ENCODE data around the gene PALD1.

Gene PALD1

DNA sequence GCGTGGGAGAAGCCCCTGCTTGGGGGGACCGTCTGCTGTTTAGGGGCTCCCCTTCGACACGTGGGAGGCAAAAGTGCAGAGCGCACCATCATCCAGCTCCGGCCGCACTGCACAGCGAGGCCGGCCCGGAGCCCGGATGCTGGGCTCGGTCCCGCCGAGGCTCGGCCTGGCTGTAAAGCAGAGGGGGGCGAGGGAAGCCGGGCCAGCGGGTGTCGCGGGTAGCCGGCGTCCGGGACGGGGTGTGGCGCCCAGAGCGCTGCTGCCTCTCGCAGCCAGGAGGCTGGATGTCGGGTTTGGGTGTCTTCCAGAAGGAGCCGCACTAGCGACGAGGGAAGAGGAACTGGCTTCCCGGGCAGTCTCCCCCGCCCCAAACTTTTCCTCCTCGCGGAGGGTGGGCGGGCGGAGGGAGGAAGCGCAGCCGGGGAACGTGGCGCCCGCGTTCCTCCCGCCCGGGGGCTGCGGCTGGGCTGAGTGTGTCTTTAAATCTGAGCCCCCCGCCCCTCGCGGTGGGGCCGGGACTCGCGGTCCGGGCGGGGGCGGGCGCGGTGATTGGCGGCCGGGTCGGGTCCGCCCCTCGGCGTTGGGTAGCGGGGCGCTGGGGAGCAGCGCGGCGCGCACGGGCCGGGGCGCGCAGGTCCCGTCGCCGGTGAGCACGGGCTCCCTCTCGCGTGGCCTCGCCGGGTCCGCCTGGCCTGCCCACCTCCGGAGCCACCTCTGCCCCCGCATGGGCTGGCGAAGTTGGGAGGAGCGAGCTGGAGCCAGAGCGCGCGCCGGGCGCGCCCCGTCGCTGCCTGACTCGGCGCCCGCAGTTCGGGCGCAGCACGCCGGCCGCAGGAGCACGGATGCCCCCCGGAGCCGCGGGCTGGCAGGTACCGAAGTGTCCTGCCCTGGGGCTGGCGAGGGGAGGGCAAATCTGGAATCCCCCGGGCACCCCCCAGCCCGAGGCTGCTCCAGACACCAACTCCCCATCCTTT, at the start of gene PALD1:
Gene PALD1 (plus strand): TSS at position 577 of the 974 bp plus-strand sequence. CDS start 47,185 bp downstream, outside the sequence.
- peak in 4 of 6 experiments; percentile 24 to 42 (median 28) for DNase-seq

DNA sequence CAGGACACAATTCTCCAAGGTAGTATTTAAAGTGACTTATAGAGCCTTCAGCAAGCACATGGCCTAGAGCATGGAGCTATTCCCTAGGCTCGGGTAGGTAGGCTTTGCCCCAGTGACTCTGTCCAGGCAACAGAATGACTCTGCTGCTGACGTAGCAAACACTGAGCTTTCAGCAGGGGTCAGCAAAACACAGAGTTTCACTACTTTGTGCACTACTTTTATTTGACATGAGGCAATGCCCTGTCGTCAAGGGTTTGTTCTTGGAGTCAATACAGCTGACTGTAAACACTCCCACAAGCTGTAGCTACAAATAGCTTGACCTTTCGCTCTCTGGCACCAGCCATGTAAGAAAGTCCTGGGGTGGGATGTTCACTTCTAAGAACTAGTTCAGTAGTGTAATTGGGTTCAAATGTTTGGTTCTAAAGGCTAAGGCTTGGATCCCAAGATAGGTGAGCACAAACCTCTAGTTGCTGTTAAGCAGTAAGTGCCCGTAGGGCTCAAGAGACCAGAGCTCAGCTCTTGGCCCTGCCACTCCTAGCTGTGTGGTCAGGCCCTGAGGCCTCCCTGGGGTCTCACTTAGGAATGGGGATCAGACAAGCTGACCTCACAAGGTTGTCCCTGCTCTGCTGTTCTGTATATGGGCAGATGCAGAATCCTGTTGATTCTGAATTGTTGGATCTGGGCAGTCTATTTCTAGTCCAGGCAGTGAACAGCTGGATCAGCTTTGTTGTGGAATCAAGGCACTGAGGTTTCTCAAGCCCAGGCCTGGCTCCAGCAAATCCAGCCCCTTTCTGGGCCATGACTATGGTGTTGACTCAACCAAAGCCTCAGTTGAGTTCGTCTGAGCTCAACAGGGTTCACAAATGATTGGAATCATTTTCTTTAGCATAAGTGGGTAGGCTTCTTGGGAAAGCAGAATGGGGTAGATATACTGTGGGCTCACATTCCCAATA, 47.8 kb upstream of the PALD1 start:
- DNase-seq, result no peak

DNA sequence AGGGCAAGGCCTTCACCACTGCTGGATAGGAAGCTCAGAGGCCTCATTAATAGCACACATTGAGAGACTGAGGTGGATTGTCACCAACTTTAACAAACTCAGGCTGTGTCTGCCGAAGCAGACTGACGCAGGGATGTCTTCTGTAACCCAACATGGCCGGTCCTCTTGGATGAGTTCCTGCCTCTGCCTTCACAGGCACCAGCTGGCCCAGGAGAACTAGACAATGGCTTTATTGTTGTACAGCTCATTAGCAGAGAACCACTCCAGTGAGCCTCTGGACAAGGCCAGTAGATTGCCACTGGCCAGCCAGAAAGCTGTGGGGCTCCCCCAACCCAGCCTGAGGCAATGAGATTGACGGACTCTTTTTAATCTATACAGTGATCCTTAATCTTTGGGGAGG, 46.5 kb upstream of the PALD1 start:
- no peak for DNase-seq

DNA sequence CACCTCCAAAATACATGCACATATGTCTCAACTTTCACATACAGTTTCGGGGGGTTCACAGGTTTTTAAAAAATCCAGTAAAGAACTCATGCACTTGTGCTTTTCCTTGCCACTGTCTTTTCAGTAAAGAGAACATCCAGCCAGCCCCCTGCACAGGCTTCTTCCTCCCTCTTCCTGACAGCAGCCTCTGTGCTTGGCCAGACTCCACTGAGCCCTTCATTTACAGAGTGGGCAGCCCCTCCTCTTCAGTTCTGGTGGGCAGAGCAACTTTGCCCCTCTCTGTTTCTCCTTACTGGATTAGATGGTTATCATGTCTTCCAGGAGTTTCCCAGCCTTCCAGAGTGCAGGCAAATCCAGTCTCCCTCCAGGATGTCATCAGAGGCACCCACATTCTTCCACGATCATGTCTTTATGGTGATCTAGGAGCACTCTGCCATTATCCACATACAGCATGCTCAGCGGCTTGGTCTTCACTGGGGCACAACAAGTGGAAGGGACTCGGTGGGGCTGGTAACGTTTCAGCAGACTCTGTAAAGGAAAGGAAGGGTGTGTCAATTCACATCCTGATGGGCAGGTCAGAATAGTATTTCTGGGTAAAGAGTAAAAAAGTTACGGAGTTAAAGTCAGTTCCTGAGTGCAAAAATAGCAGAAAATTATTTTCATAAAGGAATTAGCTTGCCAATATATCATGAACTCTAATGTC, 45.9 kb upstream of the PALD1 start:
- peak in 1 of 6 experiments; percentile 17 for DNase-seq

DNA sequence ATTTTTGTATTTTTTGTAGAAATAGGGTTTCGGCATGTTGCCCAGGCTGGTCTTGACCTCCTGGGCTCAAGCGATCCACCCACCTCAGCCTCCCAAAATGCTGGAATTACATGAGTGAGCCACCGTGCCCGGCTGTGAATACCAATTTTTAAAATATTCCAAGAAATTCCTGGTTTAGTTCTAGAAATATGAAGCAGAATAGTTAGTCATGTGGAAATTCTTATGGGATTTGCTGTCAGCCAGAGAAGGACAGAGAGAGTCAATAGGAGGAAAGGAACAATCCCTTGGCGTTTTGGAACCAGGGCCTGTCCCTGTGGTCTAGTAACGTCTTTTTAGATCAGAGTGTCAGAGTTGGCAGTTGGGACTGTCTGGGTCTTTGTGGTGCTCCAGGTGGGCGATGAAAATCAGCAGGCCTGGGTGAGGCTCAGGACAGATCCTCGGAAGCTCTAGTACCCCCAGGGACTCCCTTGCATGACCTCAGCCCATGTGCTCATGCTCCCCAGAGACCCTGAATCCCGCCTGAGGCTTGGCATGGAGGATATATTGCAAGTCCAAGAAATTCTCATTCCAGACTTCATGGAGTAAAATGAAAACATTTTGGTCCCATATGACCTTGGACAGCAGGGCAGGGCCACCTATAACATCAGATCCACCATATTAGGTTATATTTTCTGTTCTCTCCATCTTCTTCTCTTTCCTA, 44.8 kb upstream of the PALD1 start:
- DNase-seq, result no peak

DNA sequence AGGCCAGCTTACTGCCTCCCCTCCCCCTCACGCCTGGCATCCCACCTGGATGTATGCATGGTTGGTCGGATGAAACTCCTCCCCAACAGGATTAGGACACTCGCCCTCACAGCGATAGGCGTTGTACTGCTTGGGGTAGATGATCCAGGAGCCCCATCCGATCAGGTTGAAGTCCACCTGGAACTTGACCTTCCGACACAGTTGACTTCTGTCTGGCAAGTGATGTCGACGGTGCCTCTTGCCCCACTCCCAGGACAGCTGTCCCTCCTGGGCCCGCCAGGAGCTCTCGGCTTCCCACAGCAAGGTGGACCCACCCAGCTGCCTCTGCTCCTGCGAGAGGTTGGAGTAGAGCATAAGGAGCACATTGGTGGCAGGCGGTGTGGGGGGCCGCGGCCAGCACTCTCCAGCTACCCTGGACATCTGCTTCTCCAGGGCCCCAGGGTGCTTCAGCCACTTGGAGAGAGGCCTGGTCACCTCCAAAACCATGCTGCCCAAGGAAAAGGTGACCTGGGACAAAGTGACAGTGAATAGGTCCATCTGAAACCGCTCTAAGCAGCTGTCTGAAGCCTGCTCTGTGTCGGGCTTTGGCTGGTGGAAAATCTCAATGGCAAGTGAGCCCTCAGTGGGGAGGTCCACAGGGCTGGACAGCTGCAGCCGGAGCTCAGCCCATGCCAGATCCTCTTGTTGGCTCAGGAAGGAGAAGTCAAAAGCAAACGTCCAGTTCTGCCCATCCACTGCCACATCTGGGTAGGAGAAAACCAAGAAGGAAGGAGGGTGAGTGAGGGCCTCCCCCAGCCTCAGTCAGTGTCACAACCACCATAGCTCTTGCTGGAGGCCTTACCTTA, 43.1 kb upstream of the PALD1 start:
- DNase-seq, result no peak

DNA sequence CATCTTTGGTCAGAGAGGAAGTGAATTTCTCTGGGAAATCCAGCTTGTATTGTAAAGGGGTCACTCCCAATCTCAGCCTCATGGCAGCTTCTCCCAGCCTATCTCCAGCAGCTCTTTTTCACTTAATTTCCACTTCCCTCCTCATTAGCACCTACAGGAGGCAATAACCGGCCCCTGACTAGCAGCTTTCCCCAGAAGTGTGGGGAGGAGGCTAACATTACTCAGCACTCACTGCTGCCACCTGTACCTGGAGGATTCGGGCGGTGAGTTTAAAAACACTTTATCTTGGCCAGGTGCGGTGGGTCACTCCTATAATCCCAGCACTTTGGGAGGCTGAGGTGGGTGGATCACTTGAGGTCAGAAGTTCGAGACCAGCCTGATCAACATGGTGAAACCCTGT, 40.8 kb upstream of the PALD1 start:
- no peak for DNase-seq

DNA sequence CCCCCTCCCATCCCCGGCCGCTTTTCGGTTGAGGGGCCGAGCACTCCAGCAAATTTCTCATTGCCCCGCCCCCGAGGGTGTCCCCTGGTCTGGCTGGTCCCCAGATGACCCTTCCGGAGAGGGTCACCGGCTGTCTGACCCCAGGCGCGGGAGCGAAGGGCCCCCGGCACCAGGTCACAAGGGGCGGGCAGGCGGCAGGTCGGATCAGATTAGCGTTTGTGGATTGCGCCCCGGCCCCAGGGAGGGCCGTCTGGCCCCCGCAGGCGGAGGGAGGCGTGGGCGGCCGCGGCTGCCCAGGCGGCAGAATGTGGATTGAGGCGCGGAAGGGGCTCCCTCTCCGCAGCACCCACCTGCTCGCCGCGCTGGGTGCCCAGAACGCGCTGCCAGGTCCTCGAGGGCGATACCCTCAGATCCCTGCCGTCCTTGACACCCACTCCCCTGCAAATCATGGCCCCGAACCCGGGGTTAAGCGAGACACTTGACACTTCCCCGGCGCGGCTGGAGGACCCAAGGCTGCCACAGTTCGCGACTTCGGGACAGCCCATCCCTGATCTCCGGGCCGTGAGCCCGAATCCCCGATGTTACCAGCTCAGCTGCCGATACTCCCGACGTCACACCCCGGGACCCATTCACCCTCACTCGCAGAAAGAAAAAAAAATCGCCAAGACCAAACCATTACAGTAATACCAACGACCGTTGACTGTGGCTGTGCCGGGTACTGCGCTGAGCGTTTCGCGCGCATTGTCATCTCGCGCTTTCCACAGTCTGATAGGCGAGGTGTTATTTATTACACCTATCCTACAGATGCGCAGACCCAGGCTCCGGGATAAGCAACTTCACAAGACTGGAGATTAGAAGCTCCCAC, 38.0 kb upstream of the PALD1 start:
- DNase-seq, result peak in 2 of 6 experiments; percentile 13 to 15

DNA sequence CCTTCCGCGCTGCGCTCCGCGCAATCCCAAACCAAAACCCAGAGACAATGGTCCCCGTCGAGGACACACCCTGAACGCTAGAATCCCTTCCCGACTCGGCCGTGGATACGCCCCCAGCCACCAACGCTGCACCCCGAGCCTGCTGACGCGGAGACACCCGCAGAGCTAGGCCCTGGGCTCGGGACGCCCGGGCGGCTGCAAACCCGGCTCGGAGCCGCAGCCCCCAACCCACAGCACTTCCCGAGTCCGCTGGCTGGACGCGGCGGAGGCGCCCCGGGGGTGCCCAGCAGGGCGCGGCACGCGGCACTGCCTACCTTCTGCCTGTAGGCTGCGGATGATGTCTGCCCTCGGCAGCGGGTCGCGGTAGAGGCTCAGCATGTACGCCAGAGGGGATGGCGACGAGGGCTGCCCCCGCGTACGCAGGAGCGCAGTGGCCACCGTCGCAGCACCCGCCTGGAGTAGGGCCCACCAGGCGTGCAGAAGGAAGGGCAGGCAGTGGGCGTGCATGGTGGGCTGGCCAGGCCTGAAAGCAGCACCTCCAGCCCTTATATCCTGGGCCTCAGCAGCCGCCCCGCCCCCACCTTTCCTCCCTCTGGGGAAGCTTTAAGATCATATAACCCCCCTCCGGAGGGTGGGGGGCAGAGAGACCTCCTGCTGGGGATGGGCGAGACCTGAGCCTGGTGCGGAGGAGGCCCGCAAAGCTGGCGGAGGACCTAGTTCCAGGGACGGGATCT, 37.2 kb upstream of the PALD1 start, which contains the start of gene NODAL:
Gene NODAL (minus strand): TSS at position 521 of the 734 bp plus-strand sequence. CDS start 14 bp downstream, at position 507.
- DNase-seq, result peak in 1 of 6 experiments; percentile 24

DNA sequence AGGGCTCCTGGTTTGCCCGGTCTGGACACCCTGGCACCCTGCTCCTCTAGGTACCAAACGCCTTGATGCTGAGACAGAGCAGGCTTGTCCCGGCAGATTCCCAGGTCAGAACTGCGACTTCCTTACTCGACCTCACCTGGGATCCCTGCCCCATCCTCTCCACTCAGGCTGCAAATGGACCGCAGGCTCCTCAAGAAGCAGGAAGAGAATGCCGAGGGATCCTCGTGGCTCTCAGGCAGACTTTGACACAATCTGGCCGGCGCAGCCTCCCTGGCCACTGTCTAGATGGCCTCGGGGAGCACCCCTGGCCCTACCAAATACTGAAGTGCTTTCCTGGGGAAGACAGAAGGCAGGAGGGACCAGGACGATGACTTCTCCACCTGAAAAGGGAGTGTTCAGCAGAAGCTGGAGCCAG, 36.7 kb upstream of the PALD1 start:
- DNase-seq, result peak in 1 of 6 experiments; percentile 6

DNA sequence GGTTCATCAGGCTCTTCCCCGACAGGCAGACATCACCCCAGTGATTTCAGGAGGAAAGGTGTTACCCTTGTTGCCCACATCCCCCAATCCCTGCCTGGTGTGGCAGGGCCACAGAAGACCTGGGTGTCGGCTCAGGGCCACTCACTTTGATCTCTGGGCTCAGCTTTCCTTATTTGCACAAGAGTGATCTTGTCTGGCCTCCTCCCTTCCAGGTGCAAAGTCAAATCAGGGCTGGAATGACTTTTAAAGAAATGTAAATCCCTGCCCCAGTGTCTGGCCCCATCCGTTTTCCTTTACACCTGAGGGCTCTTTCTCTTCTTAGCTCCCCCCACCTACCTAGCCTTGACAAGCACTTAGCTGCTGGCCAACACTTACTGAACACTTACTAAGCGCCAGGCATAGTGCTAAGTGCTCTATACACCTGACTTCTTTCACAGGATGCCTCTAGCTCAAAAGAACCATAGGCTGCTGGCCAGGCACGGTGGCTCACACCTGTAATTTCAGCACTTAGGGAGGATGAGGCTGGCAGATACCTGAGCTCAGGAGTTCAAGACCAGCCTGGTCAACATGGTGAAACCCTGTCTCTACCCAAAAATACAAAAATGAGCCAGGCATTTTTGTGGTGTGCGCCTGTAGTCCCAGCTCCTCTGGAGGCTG, 36.1 kb upstream of the PALD1 start:
- DNase-seq, result no peak

DNA sequence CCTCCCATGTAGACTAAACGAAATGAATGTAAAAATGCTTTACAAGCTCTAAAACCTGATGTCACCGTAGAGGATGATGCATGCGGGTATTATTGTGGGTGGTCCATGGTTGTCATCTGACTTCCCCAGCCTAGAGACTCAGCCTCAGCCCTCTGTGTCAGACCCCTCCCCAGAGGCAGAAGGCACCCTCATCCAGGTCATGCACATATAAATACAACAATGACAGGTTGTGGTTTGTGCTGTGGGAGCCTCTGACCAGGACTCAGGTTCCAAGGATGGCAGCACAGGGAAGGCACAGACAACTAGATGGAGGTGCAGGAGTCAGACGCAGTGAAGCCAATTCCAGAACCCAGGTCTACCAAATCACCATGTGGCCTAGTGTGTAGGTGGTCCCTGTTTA, 33.8 kb upstream of the PALD1 start:
- DNase-seq, result no peak

DNA sequence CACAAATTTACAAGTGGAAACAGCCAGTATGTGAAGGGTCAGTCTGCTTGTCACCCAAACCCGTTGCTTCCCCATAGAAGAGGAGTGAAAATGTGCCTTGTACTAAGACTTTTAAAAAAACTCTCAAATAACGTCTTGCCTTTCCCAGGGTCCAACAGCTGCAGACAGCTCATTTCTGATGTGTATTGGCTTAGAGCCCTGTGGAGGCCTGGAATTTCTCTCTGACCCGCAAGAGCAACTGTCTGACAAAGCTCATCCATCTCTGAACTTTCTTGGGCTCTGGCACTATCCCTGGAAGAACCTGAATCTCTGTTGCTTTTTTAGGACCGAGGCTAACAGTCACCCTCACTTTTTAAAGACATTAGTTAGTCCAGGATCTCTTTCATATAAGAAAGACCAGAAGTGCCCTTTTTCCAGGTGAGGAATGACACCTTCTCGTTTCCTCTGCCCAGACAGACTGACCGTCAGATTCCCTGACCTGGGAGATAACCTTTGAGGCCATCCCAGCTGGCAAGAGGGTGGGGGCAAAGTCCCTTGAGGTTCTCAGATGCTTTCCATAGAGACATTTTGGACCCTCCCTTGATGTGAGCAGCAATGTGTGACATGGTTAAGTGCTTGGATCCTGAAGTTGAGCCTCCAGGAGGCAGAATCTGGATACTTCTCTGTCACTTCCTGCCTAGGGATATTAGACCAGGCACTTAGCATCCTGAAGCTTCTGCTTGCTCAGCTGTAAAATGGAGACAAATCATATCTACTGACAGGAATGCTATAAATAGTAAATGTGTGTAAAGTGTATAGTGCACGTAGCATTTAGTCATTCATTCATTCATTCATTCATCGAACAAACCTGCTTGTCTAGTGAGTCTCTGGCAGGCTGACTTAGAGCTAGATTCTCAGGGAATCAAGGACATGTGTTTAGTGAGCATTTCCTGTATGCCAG, 32.6 kb upstream of the PALD1 start:
- no peak for DNase-seq

DNA sequence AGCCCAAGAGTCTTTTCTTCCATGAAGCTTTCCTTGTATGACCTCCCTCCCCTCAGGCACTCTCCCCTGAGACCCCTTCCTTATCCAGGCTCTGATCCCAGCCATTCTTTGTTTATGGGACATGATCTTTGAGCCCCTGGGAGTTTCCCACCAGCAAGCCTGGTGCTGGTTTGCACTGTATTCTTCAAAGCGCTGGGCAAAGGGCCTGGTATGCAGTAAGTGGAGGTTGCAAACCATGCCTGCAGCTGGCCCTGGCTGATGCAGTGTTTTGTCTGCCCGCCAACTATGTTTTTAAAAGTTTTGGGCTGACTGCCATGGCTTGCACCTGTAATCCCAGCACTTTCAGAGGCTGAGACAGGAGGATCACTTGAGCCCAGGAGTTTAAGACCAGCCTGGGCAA, 30.3 kb upstream of the PALD1 start:
- DNase-seq, result no peak

DNA sequence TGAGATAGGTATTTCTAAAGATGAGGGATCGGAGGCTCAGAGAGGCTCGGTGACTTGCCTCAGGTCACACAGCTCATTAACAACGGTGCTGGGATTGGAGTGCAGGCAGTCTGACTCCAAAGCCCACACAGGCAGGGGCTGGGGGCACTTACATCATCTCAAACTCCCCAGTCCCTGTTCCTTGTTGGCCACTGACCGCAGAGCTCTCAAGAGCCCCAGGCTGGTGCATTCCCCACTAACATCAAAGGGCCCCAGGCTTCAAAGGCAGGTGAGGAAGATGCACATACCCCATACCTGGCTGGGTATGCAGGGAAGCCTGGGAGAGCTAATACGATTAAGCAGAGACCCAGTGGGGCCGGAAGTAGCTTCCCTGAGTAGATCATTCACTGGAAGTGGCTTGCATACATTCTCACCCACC, 23.3 kb upstream of the PALD1 start:
- no peak for DNase-seq

DNA sequence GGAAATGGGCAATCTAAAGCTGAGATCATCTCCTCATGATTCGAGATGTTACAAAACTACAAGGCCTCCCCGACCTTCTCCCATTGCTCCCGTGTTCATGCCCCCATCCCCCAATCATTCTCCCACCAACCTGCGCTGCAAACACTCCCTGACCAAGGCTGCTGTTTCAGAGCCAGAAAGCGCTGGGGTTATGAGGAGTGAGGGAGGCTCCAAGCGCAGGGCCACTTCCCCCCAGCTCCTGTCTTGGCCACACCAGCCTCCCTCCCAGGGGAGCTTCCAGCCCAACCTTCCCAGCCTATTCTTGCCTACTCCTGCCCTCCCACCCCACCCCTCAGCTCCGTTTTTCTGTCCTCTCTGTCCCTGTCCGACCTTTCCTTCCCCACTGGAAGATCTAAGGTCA, 22.4 kb upstream of the PALD1 start:
- DNase-seq, result no peak

DNA sequence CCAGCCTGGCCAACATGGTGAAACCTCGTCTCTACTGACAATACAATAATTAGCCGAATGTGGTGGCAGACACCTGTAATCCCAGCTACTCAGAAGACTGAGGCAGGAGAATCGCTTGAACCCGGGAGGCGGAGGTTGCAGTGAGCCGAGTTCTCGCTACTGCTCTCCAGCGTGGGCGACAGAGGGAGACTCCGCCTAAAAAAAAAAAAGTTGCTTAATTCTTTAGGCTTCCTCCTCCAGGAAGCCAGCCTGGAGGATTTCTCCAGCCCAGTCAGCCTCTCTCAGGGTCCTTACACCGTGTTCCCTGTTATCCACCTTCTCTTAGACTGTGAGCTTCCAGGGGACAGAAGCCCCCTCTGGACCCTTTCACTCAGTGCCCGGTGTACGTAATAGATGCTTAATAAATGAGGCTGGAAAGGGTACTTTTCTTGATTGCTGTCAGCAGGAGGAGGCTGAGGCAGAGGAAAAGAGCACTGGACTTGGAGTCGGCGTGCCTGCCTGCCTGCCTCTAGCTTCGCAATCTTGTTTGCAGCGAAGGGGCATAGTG, 20.7 kb upstream of the PALD1 start:
- DNase-seq, result no peak
